RWPE1 (cell line): ENCODE results near the gene ADCY1.

Experiments
- CTCF ChIA-PET: fragments of 350-600 bp; sonication (Branson Sonifier 250); formaldehyde crosslinking; extraction: SDS; loops from one replicate; lab custom pipeline; 2021; lab: Yijun Ruan, JAX
- POLR2A ChIA-PET: fragments of 400-600 bp; formaldehyde crosslinking; extraction: SDS; loops from one replicate; lab custom pipeline; 2020; ENCODE audit warnings: antibody characterized with exemption; ENCODE audit not compliant: low non-redundant PET; lab: Yijun Ruan, JAX
- DNase-seq: peaks from one replicate; pipeline ENCODE4 v3.0.0; 2012; ENCODE audit warnings: low spot score
- H3K27ac ChIP-seq: fragments of 450-650 bp; 2 replicates; pipeline ENCODE4 v1.5.1; 2017
- CTCF ChIP-seq: fragments of 450-650 bp; conservative IDR thresholded peaks from 2 replicates; pipeline ENCODE4 v1.5.1; 2017; ENCODE audit warnings: low read depth, mild to moderate bottlenecking

ADCY1 gene

DNA sequence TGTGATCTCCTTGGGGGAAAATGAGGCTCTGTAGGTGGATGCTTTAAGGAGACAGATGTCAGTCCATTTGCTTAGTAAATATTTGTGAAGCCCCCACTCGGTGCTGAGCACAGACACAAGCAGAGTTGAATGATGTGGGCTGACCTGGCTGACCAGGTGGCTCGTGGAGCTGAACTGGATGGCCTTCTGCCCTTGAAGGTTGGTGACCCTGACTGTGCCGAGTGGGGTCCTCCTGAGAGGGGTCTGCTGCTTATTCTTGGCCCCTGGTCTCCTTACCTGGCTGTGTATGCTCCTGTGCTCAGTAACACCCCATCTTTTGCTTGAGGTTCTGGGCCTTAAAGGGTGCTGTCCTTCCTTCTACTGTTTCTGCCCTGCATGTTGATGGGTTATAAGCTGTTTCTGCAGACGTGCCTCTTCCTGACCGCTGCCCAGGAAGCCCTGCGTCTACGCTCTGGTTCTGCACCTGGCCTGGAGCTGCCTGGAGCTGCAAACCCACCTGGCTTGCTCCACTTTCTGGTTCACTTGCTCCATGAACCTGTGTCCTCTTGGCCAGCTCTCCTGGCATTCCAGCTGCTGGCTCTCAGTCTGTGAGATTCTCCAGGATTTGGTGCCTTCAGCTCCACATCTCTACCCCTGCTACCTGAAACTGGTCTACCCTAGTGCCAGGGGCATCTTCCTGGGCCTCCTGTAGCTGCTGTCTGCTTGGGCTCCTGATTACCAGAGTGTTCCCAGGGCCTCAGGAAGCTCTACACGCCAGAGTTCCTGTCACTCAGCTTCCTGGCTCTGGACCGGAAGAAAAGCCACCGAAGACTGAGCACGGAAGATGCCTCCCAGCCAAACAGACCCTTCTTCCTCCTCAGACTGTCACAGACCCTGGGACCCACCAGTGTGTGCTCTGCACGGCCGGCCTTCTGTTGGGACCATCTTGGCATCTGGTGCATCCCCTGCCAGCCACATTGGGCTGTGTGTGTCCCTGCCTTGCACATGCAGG, 76.5 kb downstream of the ADCY1 start:
- H3K27ac ChIP-seq, result no peak overlapping the region
- no peak for DNase-seq
- CTCF ChIA-PET, result interaction anchor here (0.6 kb wide), 1 partner anchor 196 kb away, joined by 7 read pairs; no protein-coding TSS in a partner anchor
- no peak for TF ChIP-seq CTCF
- POLR2A ChIA-PET, result no interaction called here

DNA sequence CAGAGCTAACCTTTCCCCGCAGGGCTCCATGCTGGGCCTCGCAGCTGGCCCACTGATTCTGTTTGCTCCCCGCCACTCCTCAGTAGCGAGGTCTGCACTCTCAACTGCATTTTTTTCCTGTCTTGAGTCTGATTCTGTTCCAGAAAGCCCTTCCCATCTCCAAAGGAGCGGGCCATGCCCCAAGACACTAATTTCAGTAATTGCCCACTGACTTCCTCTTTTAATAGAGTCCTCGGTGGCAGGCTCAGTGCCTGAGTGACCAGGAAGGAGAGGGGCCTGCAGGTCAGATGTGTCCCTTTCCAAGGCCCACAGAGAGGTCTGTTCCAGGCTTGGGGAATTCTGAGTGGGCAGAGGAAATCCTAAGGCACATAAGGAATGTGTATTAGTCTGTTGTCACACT, 77.4 kb downstream of the ADCY1 start:
- TF ChIP-seq CTCF, result no peak
- ChIA-PET CTCF (interaction anchor here (0.6 kb wide), 1 partner anchor 195 kb away, joined by 7 read pairs; no protein-coding TSS in a partner anchor), POLR2A (no interaction called here)
- H3K27ac ChIP-seq, result no peak overlapping the region
- no peak for DNase-seq

DNA sequence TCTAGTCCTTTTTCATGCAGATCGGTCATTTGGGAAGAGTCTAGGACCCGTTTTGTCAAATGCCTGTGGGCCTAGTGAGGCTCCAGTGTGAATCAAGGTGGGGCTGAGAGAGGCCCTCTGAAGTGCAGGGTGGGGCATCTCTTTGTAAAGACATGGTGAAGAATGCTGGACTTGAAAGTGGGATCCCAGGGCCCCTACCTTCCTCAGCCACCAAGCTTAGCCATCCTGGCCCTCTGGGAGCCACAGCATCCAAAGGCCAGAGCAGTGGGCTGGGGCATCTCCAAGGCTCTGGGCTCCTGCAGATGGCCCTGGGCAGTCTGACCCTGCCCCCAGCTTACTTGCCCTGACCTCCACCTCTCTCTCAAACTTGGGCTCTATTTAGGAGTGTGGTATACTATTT, 78.5 kb downstream of the ADCY1 start:
- CTCF ChIA-PET, result interaction anchor here (1.4 kb wide), 1 partner anchor 11 kb away, joined by 3 read pairs; no protein-coding TSS in a partner anchor
- POLR2A ChIA-PET, result no interaction called here
- H3K27ac ChIP-seq, result no peak overlapping the region
- no peak for TF ChIP-seq CTCF
- no peak for DNase-seq

GRCh38 chr7:45653209-45653907, 79.2 kb downstream of the ADCY1 start:
- ChIA-PET CTCF (interaction anchor here (0.6 to 1.4 kb wide), 3 partner anchors 10 to 283 kb away, joined by 3 to 5 read pairs (median 4); no protein-coding TSS in a partner anchor), POLR2A (no interaction called here)
- no peak for DNase-seq
- H3K27ac ChIP-seq, result no peak overlapping the region
- no peak for TF ChIP-seq CTCF

GRCh38 chr7:45654341-45654740, 80.2 kb downstream of the ADCY1 start:
- no peak for DNase-seq
- TF ChIP-seq CTCF, result no peak
- H3K27ac ChIP-seq, result no peak overlapping the region
- ChIA-PET CTCF (no interaction called here), POLR2A (no interaction called here)

DNA sequence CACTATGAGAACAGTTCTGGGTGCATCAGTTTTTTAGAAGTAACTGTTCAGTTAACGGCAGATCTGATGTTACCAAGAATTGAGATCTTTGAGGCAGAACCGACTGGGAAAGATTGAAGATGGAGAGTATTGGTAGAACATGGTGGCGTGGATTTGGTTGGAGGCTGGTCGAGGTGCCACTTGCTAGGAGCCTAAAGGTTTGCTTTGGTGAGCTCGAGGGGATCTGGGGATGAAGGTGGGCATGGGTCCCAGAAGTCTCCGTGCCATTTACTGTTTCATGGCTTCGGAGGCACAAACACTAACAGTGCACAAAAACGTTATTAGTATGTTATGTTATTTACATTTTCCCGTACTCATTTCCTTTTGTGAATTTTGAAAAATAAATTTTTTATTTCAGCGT, 81.4 kb downstream of the ADCY1 start:
- no peak for TF ChIP-seq CTCF
- ChIA-PET POLR2A (no interaction called here), CTCF (no interaction called here)
- no peak for DNase-seq
- no peak overlapping the region for H3K27ac ChIP-seq
